Heart right ventricle (tissue), 16 donors: ENCODE results near the gene EPX. TPM values are rescaled to one million over a fixed set of nuclear protein-coding genes. Genes with fewer than 3 reads are reported as not detected.

Source experiments
- ATAC-seq, 8 donors: fragments of 200-7000 bp; cut with Tn5 transposase; one replicate each; pipeline ENCODE4 v1.9.1; 2020; ENCODE audit warnings: mild to moderate bottlenecking in 8 of 8, moderate library complexity in 8 of 8, moderate number of reproducible peaks in 1 of 8
- DNase-seq, 2 donors: peaks; one replicate each; pipeline ENCODE4 v3.0.0-alpha.2; 2020
- H3K27ac ChIP-seq, 10 donors: fragments of 200-600 bp; sonication (generic) in 2 of 10; one replicate each; pipeline versions ENCODE4 v1.5.0 to v1.8.0; 2020 to 2022; ENCODE audit warnings: mild to moderate bottlenecking in 3 of 10
- H3K27me3 ChIP-seq, 7 donors: fragments of 200-600 bp; one replicate each; pipeline ENCODE4 v1.8.0; 2021 to 2022; ENCODE audit warnings: mild to moderate bottlenecking in 2 of 7
- H3K36me3 ChIP-seq, 9 donors: fragments of 200-600 bp; sonication (generic) in 1 of 9; one replicate each; pipeline versions ENCODE4 v1.5.0 to v1.8.0; 2020 to 2022; ENCODE audit warnings: mild to moderate bottlenecking in 2 of 9
- H3K4me1 ChIP-seq, 9 donors: fragments of 200-600 bp; sonication (generic) in 1 of 9; one replicate each; pipeline versions ENCODE4 v1.5.0 to v1.8.0; 2020 to 2022; ENCODE audit warnings: mild to moderate bottlenecking in 4 of 9
- H3K4me3 ChIP-seq, 10 donors: fragments of 200-600 bp; sonication (generic) in 2 of 10; one replicate each; pipeline versions ENCODE4 v1.5.0 to v1.8.0; 2020 to 2022; ENCODE audit warnings: mild to moderate bottlenecking in 7 of 10, moderate library complexity in 2 of 10
- H3K9me3 ChIP-seq, 11 donors: fragments of 200-600 bp in 10 of 11; sonication (generic) in 2 of 11; one replicate each; pipeline versions ENCODE4 v1.5.0 to v1.8.0; 2013 to 2022; ENCODE audit warnings: mild to moderate bottlenecking in 2 of 11, control low read depth in 1 of 11, moderate library complexity in 1 of 11
- CTCF ChIP-seq, 9 donors: fragments of 200-600 bp; sonication (generic) in 2 of 9; IDR thresholded peaks; one replicate each; pipeline versions ENCODE4 v1.5.0 to v1.8.0; 2021 to 2022; ENCODE audit warnings: antibody characterized with exemption in 9 of 9, mild to moderate bottlenecking in 5 of 9, moderate library complexity in 1 of 9
- WGBS, 2 donors: extraction: QIAGEN DNeasy Blood & Tissue Kit; methylation state at CpG; one replicate each; pipeline ENCODE4 v1.1.7; 2013; ENCODE audit warnings: inconsistent platforms in 1 of 2; 5-methylcytosine and 5-hydroxymethylcytosine counted together
- intact Hi-C, 10 donors: fragments of 100-400 bp; cut with DNase I; formaldehyde crosslinking; loops; one replicate each; pipeline versions ENCODE4 v1.11.1 to v1.14.2; 2022
- polyA plus RNA-seq, 2 donors: library from polyadenylated mRNA; stranded (reverse); fragments of 200-250 nt; gene quantifications; one replicate each; pipeline ENCODE4 v1.2.3, GENCODE V29; 2013
- total RNA-seq, 10 donors: library from RNA; stranded (reverse); fragmentation: NEBNext Ultra II Directional in 3 of 10; extraction: Animal tissue kit (Norgen Biotek cat#: 25700) in 3 of 10; gene quantifications; one replicate each; pipeline versions ENCODE4 v1.2.1 to v1.2.4, GENCODE V29; 2021 to 2023
- donor health status: Arrhythmogenic right ventricular cardiomyopathy.
- donor health status: ischemic (EF 13 %, LVEDD 7.1; RV severe dilation, severe dysfunction).
- donor health status: healthy with polysubstance abuse.
- donor health status: DM: no; HTN: yes; CAD: no.
- donor health status: DM: no; HTN: no; CAD: no.
- donor health status: ischemic (EF 25% LVEDD 6.9; RV normal size, moderate dysfunction).
- donor health status: ischemic (EF 25% LVEDD 5.7; RV mildly dilated, moderate dysfunction).
- donor health status: healthy.
- donor health status: DM: yes; HTN: yes; CAD: no.
- donor health status: Ischemic cardiomyopathy.
- donor health status: ischemic (EF 35%, LVEDD 5.7; RV mildly dilated, moderate dysfunction).
- donor health status: nonischemic (EF 11% LVEDD 7.7; RV severe dilation, severe dysfunction).
- donor health status: DM: yes; HTN: yes; CAD: no.
- donor health status: PGD.
- donor health status: ischemic (EF 29% LVEDD 5.4; RV normal size, mild dysfunction).
- donor health status: nonischemic (EF 23%, LVEDD 6.1; RV moderate dilation, normal function).

The EPX gene
- total and polyA plus RNA-seq, 12 donors: not detected

GRCh38 chr17:58246104-58246740 lies 53.7 kb downstream of the EPX start:
- no peak for ATAC-seq
- intact Hi-C loops: loop anchor here in 3 of 10 donors (5.0 to 10.0 kb wide), 3 partner anchors 199 to 756 kb away; no protein-coding TSS in a partner anchor
- Histone ChIP-seq H3K36me3 (no peaks in the 10 kb centered on the region), H3K4me3 (no peak overlapping the region), H3K27ac (no peak overlapping the region), H3K27me3 (peaks cover 0 to 81% (median 65%) of the 10 kb centered on the region in 7 donors), H3K4me1 (peaks cover 0 to 11% (median 8%) of the 10 kb centered on the region in 9 donors), H3K9me3 (no peaks in the 10 kb centered on the region)
- no peak for DNase-seq
- WGBS, 2 donors: 77 to 78% methylated on average over 13 of the region's 13 CpGs
- no peak for TF ChIP-seq CTCF (IDR thresholded peaks at IDR 0.05)

GRCh38 chr17:58246781-58247180 lies 54.3 kb downstream of the EPX start:
- H3K27ac ChIP-seq: no peak overlapping the region
- H3K36me3 ChIP-seq: no peaks in the 10 kb centered on the region
- H3K27me3 ChIP-seq: peaks cover 0 to 83% (median 64%) of the 10 kb centered on the region in 7 donors
- H3K4me3 ChIP-seq: no peak overlapping the region
- peaks cover 0 to 11% (median 8%) of the 10 kb centered on the region in 9 donors for H3K4me1 ChIP-seq
- no peak for TF ChIP-seq CTCF (IDR thresholded peaks at IDR 0.05)
- DNase-seq: no peak
- intact Hi-C loops: loop anchor here in 3 of 10 donors (5.0 to 10.0 kb wide), 3 partner anchors 198 to 756 kb away; no protein-coding TSS in a partner anchor
- 74 to 75% methylated on average over 1 of the region's 1 CpG for WGBS, 2 donors
- no peaks in the 10 kb centered on the region for H3K9me3 ChIP-seq
- ATAC-seq: no peak

DNA sequence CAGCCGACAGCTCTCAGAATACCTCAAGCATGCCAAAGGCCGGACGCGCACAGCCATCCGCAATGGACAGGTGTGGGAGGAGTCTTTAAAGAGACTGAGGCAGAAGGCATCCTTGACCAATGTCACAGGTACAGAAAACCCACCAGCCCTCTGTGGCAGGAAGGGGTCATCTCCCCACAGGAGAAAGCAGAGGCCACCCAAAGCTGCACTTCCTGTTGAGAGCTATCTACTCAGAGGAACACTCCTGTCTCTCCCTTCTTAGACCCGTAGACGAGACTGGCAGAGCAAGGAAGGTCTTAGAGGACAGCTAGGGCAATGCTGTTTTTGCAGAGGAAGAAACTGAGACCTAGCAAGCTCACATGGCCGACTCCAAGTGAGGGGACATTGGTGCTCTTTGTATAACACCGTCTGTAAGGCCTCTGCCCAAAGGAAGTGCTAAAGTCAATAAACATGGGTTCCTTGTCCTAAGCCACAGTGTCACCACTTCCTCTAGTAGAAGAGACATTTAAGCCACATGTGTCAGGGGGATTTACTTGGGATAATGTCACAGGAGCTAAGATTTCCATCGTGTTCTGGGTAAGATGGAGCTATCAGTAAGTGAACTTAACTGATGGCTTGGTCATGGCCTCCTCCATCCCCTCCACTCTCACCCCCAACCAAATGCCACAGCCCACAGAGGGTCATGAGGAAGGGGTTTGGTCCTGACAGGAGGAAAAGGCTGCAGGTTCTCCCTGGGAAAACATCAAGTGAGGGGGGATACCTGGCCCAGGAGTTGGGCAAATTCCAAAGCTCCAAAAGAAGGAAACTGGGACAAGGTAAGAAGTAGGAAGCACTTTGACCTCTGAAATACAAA lies 55.2 kb downstream of the EPX start:
- no peak for ATAC-seq
- peaks cover 0 to 11% (median 8%) of the 10 kb centered on the region in 9 donors for H3K4me1 ChIP-seq
- WGBS, 2 donors: 70 to 75% methylated on average over 10 of the region's 10 CpGs
- H3K9me3 ChIP-seq: no peaks in the 10 kb centered on the region
- TF ChIP-seq CTCF (IDR thresholded peaks at IDR 0.05): no peak
- no peak for DNase-seq
- no peak overlapping the region for H3K4me3 ChIP-seq
- H3K27me3 ChIP-seq: peaks cover 0 to 84% (median 62%) of the 10 kb centered on the region in 7 donors
- intact Hi-C loops: loop anchor here in 3 of 10 donors (5.0 to 10.0 kb wide), 3 partner anchors 197 to 755 kb away; no protein-coding TSS in a partner anchor
- no peaks in the 10 kb centered on the region for H3K36me3 ChIP-seq
- H3K27ac ChIP-seq: no peak overlapping the region

DNA sequence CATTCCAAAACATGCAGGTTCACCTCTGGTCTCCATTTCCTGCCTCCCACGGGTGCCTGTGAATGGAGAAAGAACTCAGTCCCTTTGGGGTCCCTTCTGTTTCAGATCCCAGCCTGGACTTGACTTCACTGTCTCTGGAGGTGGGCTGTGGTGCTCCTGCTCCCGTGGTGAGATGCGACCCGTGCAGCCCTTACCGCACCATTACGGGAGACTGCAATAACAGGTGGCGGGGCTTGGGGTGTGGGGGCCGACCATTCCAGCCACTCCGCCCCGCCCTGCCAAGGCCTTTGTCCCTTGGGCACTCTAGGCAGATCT lies 56.4 kb downstream of the EPX start:
- intact Hi-C loops: loop anchor here in 3 of 10 donors (5.0 to 10.0 kb wide), 3 partner anchors 196 to 753 kb away; no protein-coding TSS in a partner anchor
- WGBS, 2 donors: 12 to 13% methylated on average over 10 of the region's 10 CpGs
- H3K4me1 ChIP-seq: peaks cover 0 to 11% (median 8%) of the 10 kb centered on the region in 9 donors
- peaks cover 0 to 81% (median 57%) of the 10 kb centered on the region in 7 donors for H3K27me3 ChIP-seq
- DNase-seq (no peak), ATAC-seq (peak in 2 of 8 donors; percentile 13 to 32)
- TF ChIP-seq CTCF (IDR thresholded peaks at IDR 0.05): no peak
- H3K9me3 ChIP-seq: no peaks in the 10 kb centered on the region
- no peak overlapping the region for H3K27ac ChIP-seq
- H3K4me3 ChIP-seq: peak overlapping the region in 3 of 10 donors; percentile 26 to 56 (median 56)
- H3K36me3 ChIP-seq: no peaks in the 10 kb centered on the region
